ENCODE results near the gene GPR26.

- TF ChIP-seq GATA3 (IDR thresholded peaks at IDR 0.05; ENCODE audit: low read depth, low read length) (no peak), GATA2 (IDR thresholded peaks at IDR 0.05; ENCODE audit: low read depth, low read length) (no peak)
Measured at GRCh38 chr10:123648595-123648994, 17.6 kb upstream of the GPR26 start.
